M059J (cell line): ENCODE results near the gene GMIP. TPM values are rescaled to one million over a fixed set of nuclear protein-coding genes. Genes with fewer than 3 reads are reported as not detected.
"Not testable (repeated sequence)": the region's sequence is repeated elsewhere in the genome, so short reads cannot be mapped to it uniquely, and the experiment has no call there.

Experiments used
- DNase-seq: peaks from one replicate; pipeline ENCODE4 v3.0.0-alpha.2; 2012; ENCODE audit warnings: low read depth
- total RNA-seq: library from RNA; depleted of rRNA; stranded (reverse); fragments of >200 nt; shearing (Covaris generic); gene quantifications from 2 replicates; pipeline ENCODE4 v1.2.3, GENCODE V29; 2014

The GMIP gene
- total RNA-seq, 1 experiment from 2014 or later, result 12.4 TPM

- DNase-seq, result peak; percentile 75
Observed at GRCh38 chr19:19606021-19606420, 37.4 kb downstream of the GMIP start.

- no peak for DNase-seq
Observed at GRCh38 chr19:19602713-19603324, 40.6 kb downstream of the GMIP start.

GRCh38 chr19:19602136-19602712 is 41.2 kb downstream of the GMIP start:
- DNase-seq, result no peak

GRCh38 chr19:19600793-19601330 is 42.6 kb downstream of the GMIP start:
- no peak for DNase-seq

GRCh38 chr19:19598728-19599451 is 44.6 kb downstream of the GMIP start:
- DNase-seq, result not testable (repeated sequence)

- no peak for DNase-seq
Observed at GRCh38 chr19:19597809-19598306, 45.6 kb downstream of the GMIP start.

GRCh38 chr19:19595171-19595701 is 48.2 kb downstream of the GMIP start:
- DNase-seq, result peak; percentile 15

- no peak for DNase-seq
Observed at GRCh38 chr19:19594381-19594780, 49.1 kb downstream of the GMIP start.

- no peak for DNase-seq
Observed at GRCh38 chr19:19592690-19593089, 50.8 kb downstream of the GMIP start.

GRCh38 chr19:19591133-19591825 is 52.2 kb downstream of the GMIP start:
- peak; percentile 97 for DNase-seq

- peak; percentile 35 for DNase-seq
Observed at GRCh38 chr19:19588546-19588945, 54.9 kb downstream of the GMIP start.

- no peak for DNase-seq
Observed at GRCh38 chr19:19587771-19588170, 55.7 kb downstream of the GMIP start.

- no peak for DNase-seq
Observed at GRCh38 chr19:19584356-19584755, 59.1 kb downstream of the GMIP start.

- no peak for DNase-seq
Observed at GRCh38 chr19:19582471-19582870, 61.0 kb downstream of the GMIP start.

GRCh38 chr19:19581391-19581790 is 62.1 kb downstream of the GMIP start:
- DNase-seq, result no peak

GRCh38 chr19:19580418-19580817 is 63.0 kb downstream of the GMIP start:
- DNase-seq, result no peak

GRCh38 chr19:19579533-19580361 is 63.7 kb downstream of the GMIP start:
- no peak for DNase-seq
